Putamen (tissue), 1 donor: ENCODE results near the gene RASEF.
"Not testable (repeated sequence)": the region's sequence is repeated elsewhere in the genome, so short reads cannot be mapped to it uniquely, and the experiment has no call there.

Experiments used
- DNase-seq: peaks from one replicate; pipeline ENCODE4 v3.0.0-alpha.2; 2016; ENCODE audit warnings: low spot score

Gene RASEF

GRCh38 chr9:83062651-83063527 lies at the start of gene RASEF:
TSS of gene RASEF (minus strand) at chr9:83063142. CDS start at chr9:83062867, 275 bp downstream.
- no peak for DNase-seq

- no peak for DNase-seq
Measured at GRCh38 chr9:83111169-83111568, 48.2 kb upstream of the RASEF start.

DNA sequence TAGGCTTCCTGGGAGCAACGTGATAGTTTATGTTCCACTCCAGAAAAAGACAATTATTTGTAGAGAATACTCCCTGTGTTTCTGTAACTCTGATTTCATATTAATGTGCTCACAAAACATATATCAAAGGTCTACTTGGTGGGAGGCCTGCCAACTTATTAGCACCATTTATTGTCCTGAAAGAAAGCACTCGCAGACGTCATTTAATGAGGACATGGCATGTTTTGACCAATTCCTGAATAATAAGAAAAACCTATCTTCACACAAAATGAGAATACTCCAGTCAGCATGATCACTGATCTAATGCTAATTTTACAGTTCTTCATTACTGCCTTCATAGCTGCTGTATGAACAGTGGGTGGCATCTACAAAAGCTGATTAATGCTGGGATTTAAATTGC lies 46.4 kb upstream of the RASEF start:
- peak; percentile 5 for DNase-seq

GRCh38 chr9:83108208-83108607 lies 45.3 kb upstream of the RASEF start:
- DNase-seq = no peak

DNA sequence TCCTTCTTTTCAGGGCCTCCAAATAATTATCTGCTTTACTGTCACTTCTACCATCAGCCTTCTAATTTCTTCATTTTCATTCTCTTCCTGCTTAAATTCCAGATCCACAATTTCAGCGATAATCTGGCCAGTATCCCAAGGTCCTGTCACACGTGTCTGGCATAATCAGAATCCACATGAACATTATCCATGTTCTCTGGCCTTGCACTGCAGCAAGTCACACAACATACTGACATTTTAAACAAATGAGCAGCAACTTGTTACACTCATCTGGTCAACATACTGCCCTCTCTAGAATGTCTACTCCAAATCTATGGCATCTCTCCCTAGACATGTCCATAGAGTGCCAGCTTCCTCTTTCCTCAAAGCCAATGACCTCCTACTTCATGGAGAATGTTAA lies 43.8 kb upstream of the RASEF start:
- DNase-seq = no peak

GRCh38 chr9:83106263-83106662 lies 43.3 kb upstream of the RASEF start:
- DNase-seq = no peak

DNA sequence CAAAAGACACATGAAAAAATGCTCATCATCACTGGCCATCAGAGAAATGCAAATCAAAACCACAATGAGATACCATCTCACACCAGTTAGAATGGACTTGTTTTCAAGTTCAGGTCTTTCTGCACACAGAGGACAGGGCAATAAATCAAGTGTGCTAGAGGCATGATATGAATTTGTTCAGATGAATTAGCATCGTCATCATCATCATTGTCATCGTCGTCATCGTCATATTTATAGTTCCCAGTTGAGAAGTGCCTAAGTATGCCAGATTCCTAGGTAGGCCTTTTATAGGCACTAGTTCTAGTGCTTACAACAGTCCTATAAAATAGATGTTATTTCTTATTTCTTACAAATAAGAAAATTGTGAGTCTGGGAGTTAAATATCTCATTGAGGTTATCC lies 34.7 kb upstream of the RASEF start:
- DNase-seq = no peak

- not testable (repeated sequence) for DNase-seq
Measured at GRCh38 chr9:83093311-83093710, 30.4 kb upstream of the RASEF start.

- no peak for DNase-seq
Measured at GRCh38 chr9:83081846-83082245, 18.9 kb upstream of the RASEF start.

GRCh38 chr9:83081010-83081409 lies 18.1 kb upstream of the RASEF start:
- DNase-seq = no peak

DNA sequence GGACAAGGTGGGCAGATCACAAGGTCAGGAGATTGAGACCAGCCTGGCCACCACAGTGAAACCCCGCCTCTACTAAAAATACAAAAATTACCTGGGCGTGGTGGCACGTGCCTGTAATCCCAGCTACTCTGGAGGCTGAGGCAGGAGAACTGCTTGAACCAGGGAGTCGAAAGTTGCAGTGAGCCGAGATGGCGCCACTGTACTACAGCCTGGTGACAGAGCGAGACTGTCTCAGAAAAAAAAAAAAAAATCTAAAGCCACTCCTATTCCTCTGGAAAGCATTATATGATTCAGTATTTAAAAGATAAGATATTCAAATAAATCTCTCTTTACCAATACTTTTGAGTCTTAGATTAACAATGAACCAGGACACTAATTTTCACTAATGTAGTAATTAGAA lies 13.0 kb upstream of the RASEF start:
- not testable (repeated sequence) for DNase-seq

GRCh38 chr9:83072498-83072897 lies 9.6 kb upstream of the RASEF start:
- DNase-seq = not testable (repeated sequence)

DNA sequence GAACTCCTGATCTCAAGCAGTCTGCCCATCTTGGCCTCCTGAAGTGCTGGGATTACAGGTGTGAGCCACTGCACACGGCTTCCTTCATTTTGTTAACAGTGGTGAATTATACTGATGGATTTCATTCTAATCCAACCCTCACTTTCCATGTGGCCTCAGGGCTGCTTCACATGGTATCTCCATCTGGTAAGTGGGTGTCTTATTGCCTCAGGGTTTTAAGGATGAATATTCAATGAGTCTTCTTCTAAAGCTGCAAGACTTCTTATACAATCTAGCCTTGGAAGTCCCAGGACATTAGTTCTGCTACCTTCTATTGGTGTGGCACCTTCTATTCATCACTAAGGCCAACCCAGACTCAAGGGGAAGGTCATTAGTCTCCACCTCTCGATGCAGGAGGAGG lies 8.7 kb upstream of the RASEF start:
- DNase-seq = no peak

- no peak for DNase-seq
Measured at GRCh38 chr9:83070261-83070660, 7.3 kb upstream of the RASEF start.

DNA sequence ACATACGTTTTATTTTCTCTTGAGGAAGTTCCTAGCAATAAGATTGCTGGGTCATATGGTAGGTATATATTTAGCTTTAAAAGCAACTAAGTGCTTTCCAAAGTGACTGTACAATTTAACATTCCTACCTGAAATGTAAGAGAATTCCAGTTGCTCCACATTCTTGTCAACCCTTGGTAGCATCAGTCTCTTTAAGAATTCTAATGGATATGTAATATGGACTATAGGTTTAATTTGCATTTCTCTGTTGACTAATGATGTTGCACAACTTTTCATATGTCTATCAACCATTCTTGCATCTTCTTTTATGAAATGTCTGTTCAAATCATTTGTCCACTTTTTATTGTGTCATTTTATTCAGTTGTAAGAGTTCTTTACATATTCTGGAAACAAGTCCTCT lies 6.7 kb upstream of the RASEF start:
- no peak for DNase-seq

DNA sequence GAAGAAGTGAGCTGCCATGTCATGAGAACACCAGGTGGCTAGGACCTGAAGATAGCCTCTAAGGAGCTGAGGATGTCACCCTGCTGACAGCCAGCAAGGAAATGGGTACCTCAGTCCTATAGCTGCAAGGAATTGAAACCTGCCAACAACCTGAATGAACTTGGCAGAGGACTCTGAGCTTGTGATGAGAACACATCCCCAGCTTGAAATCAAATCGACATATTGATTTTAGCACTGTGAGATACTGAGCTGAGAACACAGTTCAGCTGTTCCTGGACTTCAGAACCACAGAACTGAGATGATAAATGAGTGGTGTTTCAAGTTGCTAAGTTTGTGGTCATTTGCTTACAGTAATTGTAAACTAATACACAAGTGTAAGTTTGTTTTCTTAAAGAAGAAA lies 5.5 kb upstream of the RASEF start:
- no peak for DNase-seq

DNA sequence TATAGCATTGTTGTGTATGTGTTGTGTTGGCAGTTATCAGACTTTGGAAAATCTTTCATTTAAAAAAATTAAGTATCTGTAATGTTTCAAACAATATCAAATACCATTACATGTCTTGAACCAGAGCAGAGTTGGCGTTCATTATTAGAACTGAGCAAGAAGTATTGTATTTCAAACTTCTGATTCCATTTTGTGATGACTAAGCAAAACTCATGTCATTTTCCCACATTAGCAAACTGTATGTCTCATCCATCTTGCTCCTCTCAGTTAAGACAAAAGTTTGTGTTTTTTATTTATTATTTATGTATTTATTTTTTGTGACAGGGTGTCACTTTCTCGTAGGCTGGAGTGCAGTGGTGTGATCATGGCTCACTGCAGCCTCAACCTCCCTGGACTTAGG lies 4.6 kb upstream of the RASEF start:
- no peak for DNase-seq

DNA sequence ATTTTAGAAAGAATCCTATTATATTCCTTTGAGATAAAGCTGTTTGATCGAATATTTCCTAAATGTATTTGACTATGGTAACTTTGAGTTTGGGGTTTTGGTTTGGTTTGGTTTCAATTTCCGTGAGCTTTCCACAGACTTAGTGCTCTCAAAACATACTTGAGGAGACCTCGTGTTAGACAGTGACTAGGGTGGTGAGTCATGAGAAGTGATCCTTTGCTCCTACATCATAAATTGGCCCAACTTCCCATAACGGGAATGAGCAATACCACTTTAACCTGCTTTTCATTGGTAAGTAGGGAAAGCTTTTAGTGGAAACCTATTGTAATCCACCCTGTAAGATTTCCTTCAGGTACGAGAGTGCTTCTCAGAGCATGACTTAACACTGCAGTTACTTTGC lies 3.8 kb upstream of the RASEF start:
- DNase-seq = no peak

- DNase-seq = no peak
Measured at GRCh38 chr9:83065233-83065632, 2.3 kb upstream of the RASEF start.

GRCh38 chr9:83061990-83062650 lies 822 bp downstream of the RASEF start:
- no peak for DNase-seq

GRCh38 chr9:83061036-83061435 lies 1.9 kb downstream of the RASEF start:
- no peak for DNase-seq

DNA sequence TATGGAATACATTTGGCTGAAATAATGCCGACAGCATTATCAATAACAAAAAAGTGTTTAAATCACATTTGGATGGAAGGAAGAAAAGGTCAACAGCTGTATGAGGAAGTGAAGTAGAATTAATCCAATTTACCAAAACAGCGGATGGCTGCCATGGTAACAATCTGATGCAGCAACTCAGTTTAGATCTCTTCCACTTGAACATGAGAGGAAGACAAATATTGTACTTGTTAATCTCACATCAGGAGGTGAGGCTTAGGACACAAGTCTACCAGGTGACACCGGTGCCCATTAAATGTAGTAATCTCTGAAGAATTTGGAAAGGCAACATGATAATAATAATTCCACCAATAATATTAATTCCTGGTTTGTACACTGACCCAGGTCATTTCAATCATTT lies 2.4 kb downstream of the RASEF start:
- DNase-seq = no peak

GRCh38 chr9:83059417-83059816 lies 3.5 kb downstream of the RASEF start:
- DNase-seq = no peak

- DNase-seq = no peak
Measured at GRCh38 chr9:83056911-83057310, 6.0 kb downstream of the RASEF start.
